ENCODE data around the gene KIRREL1.

GRCh38 chr1:158077411-158078256, 84.2 kb downstream of the KIRREL1 start:
- TF ChIP-seq REST (IDR thresholded peaks at IDR 0.05; ENCODE audit: insufficient read depth in 1 of 2, low read depth in 2 of 2, low read length in 1 of 2), result no peak
- TF ChIP-seq CTCF (IDR thresholded peaks at IDR 0.05), result no peak
- TF ChIP-seq POLR2AphosphoS5 (IDR thresholded peaks at IDR 0.05; ENCODE audit: low read depth, low read length), result no peak

All from Panc1 (cell line).